T follicular helper cell (primary cell): ENCODE measurements around the gene SPTBN4.
"Not testable (repeated sequence)": the region's sequence is repeated elsewhere in the genome, so short reads cannot be mapped to it uniquely, and the experiment has no call there.

Experiments
- DNase-seq: peaks from one replicate; pipeline ENCODE4 v3.0.0-alpha.2; 2020; ENCODE audit warnings: low read depth

SPTBN4 gene

DNA sequence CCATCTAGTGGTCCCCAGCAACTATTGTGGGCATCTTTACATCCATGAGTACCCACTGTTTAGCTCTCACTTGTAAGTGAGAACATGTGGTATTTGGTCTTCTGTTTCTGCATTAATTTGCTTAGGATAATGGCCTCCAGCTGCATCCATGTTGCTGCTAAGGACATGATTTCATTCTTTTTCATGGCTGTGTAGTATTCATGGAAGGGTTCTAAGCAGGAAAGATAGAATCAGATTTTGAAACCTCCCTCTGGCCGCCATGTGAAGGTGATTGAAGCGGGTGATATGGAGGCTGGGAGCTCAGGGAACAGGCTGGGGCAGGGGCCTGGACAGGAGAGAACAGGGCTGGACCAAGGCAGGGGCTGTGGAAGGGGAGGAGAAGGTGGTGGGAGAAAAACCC is 154.5 kb downstream of the SPTBN4 start:
- DNase-seq: no peak

DNA sequence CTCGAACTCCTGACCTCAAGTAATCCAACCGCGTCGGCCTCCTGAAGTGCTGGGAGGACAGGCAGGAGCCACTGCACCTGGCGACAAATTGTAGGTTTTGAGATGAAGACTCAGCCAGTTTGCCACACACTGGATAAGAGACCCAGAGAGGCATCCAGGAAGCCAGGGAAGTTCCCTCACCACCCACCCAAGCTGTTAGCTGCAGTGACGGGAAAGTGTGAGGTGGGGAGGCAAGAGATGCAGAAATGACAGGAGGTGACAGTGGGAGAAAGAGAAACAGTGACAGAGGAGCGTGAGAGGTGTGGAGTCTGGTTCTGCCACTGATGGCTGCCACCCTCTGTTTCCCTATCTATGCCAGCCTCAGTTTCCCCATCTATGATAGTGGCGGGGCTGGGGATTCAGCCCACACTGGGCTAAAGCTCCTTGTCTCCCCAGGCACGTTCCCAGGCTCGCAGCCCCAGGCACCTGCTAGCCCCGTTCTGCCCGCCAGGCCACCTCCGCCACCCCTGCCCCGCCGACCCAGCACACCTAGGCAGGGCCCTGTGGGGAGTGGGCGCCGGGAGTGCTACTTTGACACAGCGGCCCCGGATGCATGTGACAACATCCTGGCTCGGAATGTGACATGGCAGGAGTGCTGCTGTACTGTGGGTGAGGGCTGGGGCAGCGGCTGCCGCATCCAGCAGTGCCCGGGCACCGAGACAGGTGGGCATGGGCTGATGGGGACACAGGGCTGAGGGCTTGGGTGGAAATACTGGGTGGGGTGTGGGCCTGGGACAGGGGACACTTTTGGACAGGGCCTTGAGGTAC is 155.4 kb downstream of the SPTBN4 start:
- no peak for DNase-seq

DNA sequence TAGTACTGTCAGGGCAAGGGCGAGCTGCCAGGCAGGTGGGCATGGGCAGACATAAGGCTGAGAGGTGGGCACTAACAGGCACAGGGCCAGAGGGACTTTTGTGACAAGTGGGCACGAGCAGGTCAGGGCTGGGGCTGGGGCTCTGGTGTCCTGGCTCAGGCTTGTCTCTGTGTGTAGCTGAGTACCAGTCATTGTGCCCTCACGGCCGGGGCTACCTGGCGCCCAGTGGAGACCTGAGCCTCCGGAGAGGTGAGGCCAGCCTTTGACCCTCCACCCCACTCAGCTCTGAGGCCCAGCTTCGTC is 155.9 kb downstream of the SPTBN4 start:
- no peak for DNase-seq

DNA sequence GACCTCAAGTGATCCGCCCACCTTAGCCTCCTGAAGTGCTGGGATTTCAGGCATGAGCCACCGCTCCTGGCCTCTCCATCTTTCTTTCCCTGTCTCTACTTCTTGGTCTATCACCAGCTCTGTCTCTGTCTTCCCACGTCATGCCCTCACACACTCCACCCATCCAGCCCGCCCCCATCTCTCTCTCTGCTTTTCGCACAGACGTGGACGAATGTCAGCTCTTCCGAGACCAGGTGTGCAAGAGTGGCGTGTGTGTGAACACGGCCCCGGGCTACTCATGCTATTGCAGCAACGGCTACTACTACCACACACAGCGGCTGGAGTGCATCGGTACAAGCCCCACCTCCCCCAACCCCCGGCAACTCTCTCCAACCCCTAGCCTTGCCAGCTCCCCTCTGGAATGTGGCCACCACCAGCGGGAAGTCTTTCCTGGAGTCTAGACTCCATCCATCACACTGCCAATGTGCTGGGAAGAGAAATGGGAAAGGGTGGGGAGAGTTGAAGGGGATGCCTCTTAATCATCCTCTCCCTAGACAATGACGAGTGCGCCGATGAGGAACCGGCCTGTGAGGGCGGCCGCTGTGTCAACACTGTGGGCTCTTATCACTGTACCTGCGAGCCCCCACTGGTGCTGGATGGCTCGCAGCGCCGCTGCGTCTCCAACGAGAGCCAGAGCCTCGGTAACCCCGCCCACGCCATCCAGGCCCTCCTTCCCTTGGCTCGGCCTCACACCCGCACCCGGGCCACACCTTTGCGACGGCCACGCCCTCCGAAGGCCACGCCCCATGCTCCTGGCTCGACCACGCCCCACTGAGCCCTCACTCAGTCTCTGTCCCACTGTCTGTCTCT is 156.8 kb downstream of the SPTBN4 start:
- no peak for DNase-seq

DNA sequence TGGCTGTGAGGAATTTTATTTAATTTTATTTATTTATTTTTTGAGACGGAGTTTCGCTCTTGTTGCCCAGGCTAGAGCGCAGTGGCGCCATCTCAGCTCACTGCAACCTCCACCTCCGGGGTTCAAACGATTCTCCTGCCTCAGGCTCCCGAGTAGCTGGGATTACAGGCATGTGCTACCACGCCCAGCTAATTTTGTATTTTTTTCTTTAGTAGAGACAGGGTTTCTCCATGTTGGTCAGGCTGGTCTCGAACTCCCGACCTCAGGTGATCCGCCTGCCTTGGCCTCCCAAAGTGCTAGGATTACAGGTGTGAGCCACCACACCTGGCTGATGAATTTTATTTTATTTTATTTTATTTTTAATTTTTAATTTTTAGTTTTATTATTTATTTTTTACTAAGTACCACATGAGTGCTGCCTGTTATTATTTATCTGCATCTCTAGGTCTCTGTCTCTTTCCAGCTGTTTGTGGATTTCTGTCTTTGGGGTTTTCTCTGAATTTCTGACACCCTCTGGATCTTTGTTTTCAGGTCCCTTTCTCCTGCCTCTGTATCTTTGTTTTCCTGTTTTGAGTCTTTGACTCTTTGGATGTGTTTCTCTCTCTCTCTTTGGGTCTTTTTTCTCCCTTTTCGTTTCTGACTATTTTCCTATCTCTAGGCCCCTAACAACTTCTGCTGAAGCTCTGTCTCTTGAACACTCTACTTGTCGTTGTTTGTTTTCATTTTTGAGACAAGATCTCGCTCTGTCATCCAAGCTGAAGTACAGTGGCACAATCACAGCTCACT is 157.8 kb downstream of the SPTBN4 start:
- DNase-seq: not testable (repeated sequence)

- DNase-seq: no peak
Measured at GRCh38 chr19:40625406-40626120, 158.8 kb downstream of the SPTBN4 start.
